ENCODE data around the gene NDRG3.
"Not testable (repeated sequence)": the region's sequence is repeated elsewhere in the genome, so short reads cannot be mapped to it uniquely, and the experiment has no call there.

Gene NDRG3

GRCh38 chr20:36687850-36688249, 58.0 kb downstream of the NDRG3 start:
- DNase-seq (ENCODE audit: low spot score), result no peak

GRCh38 chr20:36686944-36687343, 58.9 kb downstream of the NDRG3 start:
- no peak for DNase-seq (ENCODE audit: low spot score)

- no peak for DNase-seq (ENCODE audit: low spot score)
These were observed 59.4 kb downstream of the NDRG3 start for GRCh38 chr20:36686504-36686903.

- no peak for DNase-seq (ENCODE audit: low spot score)
These were observed 61.1 kb downstream of the NDRG3 start for GRCh38 chr20:36684747-36685146.

GRCh38 chr20:36682311-36682710, 63.6 kb downstream of the NDRG3 start:
- no peak for DNase-seq (ENCODE audit: low spot score)

GRCh38 chr20:36677422-36677771, 68.5 kb downstream of the NDRG3 start:
- DNase-seq (ENCODE audit: low spot score), result no peak

- no peak for DNase-seq (ENCODE audit: low spot score)
These were observed 69.0 kb downstream of the NDRG3 start for GRCh38 chr20:36676701-36677421.

GRCh38 chr20:36675545-36675944, 70.3 kb downstream of the NDRG3 start:
- DNase-seq (ENCODE audit: low spot score), result not testable (repeated sequence)

- DNase-seq (ENCODE audit: low spot score), result no peak
These were observed 72.9 kb downstream of the NDRG3 start for GRCh38 chr20:36672991-36673390.

GRCh38 chr20:36670665-36671357, 75.1 kb downstream of the NDRG3 start:
- DNase-seq (ENCODE audit: low spot score), result no peak

GRCh38 chr20:36666181-36666740, 79.6 kb downstream of the NDRG3 start:
- DNase-seq (ENCODE audit: low spot score), result no peak

GRCh38 chr20:36663031-36663430, 82.9 kb downstream of the NDRG3 start:
- DNase-seq (ENCODE audit: low spot score), result no peak

- no peak for DNase-seq (ENCODE audit: low spot score)
These were observed 87.6 kb downstream of the NDRG3 start for GRCh38 chr20:36658300-36658699.

GRCh38 chr20:36656733-36657132, 89.2 kb downstream of the NDRG3 start:
- no peak for DNase-seq (ENCODE audit: low spot score)

GRCh38 chr20:36655004-36655403, 90.9 kb downstream of the NDRG3 start:
- no peak for DNase-seq (ENCODE audit: low spot score)

GRCh38 chr20:36654506-36654905, 91.4 kb downstream of the NDRG3 start:
- no peak for DNase-seq (ENCODE audit: low spot score)

GRCh38 chr20:36653456-36653855, 92.4 kb downstream of the NDRG3 start:
- no peak for DNase-seq (ENCODE audit: low spot score)

- no peak for DNase-seq (ENCODE audit: low spot score)
These were observed 98.4 kb downstream of the NDRG3 start for GRCh38 chr20:36647196-36648121.

- no peak for DNase-seq (ENCODE audit: low spot score)
These were observed 99.2 kb downstream of the NDRG3 start for GRCh38 chr20:36646678-36647077.

- no peak for DNase-seq (ENCODE audit: low spot score)
These were observed 99.9 kb downstream of the NDRG3 start, which contains the start of gene SLA2 for GRCh38 chr20:36645998-36646397. TSS of gene SLA2 (minus strand) at chr20:36646196. CDS start at chr20:36641335, 4,861 bp downstream.

GRCh38 chr20:36645353-36645752, 100.5 kb downstream of the NDRG3 start:
- no peak for DNase-seq (ENCODE audit: low spot score)

- peak; percentile 39 for DNase-seq (ENCODE audit: low spot score)
These were observed 101.2 kb downstream of the NDRG3 start for GRCh38 chr20:36644706-36645095.

Data from AG20443 (cell line).